GM18868 (cell line): Measurements from ENCODE around the gene MGAT4B.
"Not testable (repeated sequence)": the region's sequence is repeated elsewhere in the genome, so short reads cannot be mapped to it uniquely, and the experiment has no call there.

ENCODE experiments used
- ATAC-seq: cut with Tn5 transposase; IDR thresholded peaks from one replicate; pipeline ENCODE4 v1.9.1; 2021; ENCODE audit warnings: mild to moderate bottlenecking, moderate library complexity; ENCODE audit not compliant: unreplicated experiment

The MGAT4B gene

GRCh38 chr5:179795863-179796833 lies 10.5 kb downstream of the MGAT4B start:
- peak; percentile 71 for ATAC-seq

DNA sequence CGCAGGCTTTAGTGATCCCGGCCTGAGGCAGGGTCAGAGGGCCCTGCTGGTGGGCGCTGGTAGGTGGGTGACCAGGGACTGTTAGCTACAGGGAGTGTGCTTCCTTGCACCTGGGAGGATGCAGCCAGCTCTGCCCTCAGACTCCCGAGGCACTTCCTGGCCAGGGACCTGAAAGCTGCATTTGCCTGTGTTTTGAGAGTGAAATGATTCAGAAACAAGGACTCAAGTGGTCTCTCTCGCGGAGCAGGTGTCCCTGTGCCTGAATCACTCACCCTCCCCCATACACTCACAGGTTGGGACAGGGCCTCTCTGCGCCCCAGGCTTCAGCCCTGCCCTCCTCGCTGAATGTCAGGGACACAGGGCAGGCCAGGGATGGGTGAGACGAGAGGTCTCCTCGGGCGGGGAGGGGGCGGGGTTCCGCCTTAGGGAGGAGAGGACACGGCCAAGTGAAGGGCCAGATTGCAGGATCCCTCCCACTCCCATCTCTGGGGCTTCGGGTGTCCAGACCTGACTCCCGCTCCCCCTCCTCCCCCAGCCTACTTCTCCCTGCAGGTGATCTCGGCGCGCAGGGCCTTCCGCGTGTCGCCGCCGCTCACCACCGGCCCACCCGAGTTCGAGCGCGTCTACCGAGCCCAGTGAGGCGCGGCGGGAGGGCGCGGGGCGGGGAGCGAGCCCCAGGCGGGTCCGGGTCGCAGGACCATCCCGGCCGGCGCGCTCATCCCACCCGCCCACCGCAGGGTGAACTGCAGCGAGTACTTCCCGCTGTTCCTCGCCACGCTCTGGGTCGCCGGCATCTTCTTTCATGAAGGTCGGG lies 11.4 kb downstream of the MGAT4B start:
- no peak for ATAC-seq

- ATAC-seq = no peak
Measured at GRCh38 chr5:179794575-179794974, 12.1 kb downstream of the MGAT4B start.

GRCh38 chr5:179794171-179794570 lies 12.5 kb downstream of the MGAT4B start:
- ATAC-seq = no peak

DNA sequence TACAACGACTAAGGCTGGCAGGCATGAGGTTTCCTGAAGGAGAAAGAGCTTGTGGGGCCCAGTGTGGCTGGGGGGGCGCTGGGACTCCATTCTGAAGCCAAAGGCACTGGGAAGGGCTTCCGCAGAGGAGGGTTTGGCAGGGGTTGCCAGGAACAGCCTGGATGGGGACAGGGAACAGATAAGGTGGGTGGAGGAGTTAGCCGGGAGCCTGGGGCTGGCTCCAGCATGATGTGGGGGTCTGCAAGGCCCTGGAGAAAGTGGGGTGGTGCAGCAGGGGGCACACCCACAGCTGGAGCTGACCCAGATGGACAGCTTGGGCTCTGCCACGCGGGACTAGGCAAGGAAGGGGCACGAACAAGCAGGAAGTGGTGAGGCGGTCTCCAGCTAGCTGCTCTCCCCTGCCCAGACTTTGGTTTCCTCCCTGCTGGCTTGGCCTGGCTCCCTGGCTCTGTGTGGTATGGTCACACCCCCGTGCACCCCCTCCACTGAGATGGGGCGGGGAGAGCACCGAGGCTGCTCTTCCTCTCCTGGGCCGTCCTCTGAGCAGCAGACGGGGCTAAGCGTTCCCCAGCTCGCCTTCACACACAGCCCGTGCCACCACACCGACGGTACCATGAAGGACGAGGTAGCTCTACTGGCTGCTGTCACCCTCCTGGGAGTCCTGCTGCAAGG lies 13.1 kb downstream of the MGAT4B start, which contains the start of gene LTC4S:
Gene LTC4S, plus strand, starts transcription at position 519 of the 672 bp plus-strand sequence. Its CDS starts 95 bp downstream, at position 614.
- ATAC-seq = peak; percentile 31

- no peak for ATAC-seq
Measured at GRCh38 chr5:179792612-179793467, 13.8 kb downstream of the MGAT4B start.

GRCh38 chr5:179791881-179792611 lies 14.6 kb downstream of the MGAT4B start:
- no peak for ATAC-seq

DNA sequence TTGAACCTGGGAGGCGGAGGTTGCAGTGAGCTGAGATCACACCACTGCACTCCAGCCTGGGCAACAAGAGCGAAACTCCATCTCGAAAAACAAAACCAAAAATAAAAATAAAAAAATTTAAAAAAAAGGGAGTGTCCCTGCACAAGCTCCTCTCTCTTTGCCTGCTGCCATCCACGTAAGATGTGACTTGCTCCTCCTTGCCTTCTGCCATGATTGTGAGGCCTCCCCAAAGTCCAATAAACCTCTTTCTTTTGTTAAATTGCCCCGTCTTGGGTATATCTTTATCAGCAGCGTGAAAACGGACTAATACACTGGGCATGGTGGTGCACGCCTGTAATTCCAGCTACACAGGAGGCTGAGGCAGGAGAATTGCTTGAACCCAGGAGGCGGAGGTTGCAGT lies 17.4 kb downstream of the MGAT4B start:
- ATAC-seq = not testable (repeated sequence)

GRCh38 chr5:179788193-179788854 lies 18.3 kb downstream of the MGAT4B start:
- no peak for ATAC-seq

DNA sequence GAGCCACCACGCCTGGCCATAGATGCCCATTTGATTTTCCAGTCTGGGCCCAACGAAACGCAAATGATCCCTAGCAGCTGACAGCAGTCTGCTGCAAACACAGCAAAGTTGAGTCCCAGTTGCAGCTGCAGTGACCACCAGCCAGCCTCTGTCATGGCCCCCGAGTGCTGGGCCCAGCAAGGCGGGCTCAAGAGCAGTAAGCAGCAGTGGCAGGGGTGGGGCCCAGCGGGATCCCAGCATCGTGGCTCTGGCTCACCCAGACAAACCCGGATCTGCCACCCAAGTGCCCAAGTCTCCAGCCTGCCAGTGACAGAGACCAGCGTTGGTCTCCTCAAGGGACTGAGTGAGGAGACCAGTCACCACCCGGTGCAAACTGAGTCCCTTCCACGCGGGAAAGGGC lies 19.8 kb downstream of the MGAT4B start:
- ATAC-seq = no peak

DNA sequence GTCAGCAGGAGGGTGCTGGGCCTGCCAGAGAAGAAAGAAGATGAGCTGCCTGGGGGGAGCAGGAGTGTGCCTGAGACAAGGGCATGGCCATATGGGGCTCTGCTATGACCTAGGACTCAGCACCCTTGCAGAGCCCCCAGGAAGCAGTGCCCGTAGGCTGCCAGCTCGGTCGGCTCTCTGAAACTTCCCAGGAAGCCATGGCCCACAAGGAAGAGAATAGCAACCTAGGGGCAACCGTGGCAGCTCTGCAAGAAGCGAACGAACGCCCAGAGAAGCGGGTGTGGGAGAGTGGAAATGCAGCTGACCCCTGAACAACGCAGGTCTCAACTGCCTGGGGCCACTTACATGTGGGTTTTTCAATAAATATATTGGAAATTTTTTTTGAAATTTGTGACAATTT lies 23.5 kb downstream of the MGAT4B start:
- no peak for ATAC-seq

DNA sequence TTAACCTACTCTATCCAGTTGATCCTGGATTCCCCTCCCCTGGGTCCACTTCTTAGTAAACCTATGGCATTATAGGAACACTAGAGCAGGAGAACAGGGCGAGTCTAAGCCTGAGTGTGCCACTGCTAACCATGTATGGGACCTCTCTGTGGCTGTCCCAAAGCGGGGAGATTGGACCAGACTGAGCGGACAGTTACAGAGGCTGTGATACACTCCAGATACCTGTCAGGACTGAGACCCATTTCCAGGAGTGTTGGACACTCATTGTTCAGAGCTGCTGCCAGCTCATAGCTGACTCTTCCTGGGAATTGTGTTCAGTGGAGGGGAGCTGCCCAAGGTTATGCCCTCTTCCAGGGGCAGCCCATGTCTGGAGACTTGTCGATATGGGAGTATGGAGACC lies 24.8 kb downstream of the MGAT4B start:
- ATAC-seq = no peak

DNA sequence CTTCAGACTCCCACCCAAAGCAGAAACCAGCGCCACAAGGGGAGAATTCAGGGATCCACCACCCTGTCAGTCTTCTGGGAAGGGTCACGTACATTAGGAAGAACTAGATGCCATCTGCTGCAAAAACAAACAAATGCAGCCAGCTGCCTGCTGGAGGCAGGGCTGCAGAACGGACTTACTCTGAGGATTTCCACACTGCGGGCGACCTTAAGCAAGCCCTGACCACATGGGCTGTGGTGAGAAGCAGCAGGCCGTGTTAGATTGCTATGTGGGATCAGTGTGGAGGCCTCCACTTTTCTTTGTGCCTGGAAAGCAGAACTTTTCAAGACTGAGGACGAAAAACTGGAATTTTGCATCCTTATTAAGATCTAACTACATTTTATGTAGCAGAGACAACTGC lies 26.3 kb downstream of the MGAT4B start:
- no peak for ATAC-seq

GRCh38 chr5:179779826-179780225 lies 26.8 kb downstream of the MGAT4B start:
- ATAC-seq = no peak

DNA sequence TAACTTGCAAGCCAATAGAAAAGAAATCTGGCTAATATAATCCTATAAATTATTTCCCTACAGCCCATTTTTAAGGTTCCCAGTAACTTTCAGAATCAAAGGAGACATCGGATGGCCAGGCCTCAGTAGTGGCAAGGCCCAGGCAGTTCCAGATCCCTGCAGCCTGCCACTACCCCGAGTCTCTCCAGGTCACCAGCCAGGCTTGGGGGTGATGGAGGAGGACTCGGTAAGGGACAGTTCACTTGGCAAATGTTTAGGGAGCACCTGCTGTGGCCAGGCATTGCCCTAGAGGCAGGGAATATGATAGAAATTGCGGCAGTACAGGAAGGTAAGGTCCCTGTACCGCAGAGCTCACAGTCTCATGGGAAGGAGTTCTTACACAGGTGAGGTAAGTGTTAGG lies 28.1 kb downstream of the MGAT4B start:
- ATAC-seq = no peak

DNA sequence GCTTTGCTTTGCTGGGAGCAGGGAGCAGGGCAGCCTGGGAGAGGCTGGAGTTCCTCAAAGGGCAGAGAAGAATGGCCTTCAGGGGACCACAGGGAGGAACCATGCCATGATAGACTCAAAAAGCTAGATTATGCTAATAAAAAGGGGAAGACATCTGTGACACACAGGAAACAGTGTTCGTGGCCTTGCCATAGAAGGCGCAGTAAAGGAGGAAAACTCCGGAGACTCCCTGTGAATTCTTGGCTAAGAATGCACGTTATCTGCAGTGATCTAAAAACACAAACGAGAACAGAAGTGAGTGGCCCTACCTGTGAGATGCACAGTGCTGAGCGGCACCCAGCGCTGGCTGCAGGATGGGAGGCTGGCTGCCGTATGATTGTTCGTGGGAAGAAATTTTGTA lies 28.8 kb downstream of the MGAT4B start:
- no peak for ATAC-seq

DNA sequence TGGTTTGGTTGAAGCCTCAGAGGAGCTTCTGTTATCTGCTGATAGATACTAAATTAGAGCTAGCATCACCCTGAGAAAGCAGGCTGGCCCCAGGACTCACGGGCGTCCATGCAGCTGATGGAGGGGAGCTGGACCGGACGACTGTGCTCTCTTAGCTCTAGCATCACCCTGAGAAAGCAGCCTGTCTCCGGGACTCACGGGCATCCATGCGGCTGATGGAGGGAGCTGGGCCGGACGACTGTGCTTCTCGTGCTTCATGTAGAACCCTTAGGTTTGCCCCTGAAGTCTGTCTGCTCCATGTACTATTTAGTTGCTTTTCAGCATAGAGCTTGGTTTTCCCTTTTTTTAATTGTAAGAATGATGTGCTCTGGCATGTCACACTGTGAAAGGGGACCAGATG lies 29.2 kb downstream of the MGAT4B start:
- no peak for ATAC-seq

GRCh38 chr5:179776411-179776938 lies 30.2 kb downstream of the MGAT4B start:
- no peak for ATAC-seq

- ATAC-seq = no peak
Measured at GRCh38 chr5:179774442-179774841, 32.2 kb downstream of the MGAT4B start.
